HUES48 (cell line): ENCODE results near the gene LTC4S.
"Not testable (repeated sequence)": the region's sequence is repeated elsewhere in the genome, so short reads cannot be mapped to it uniquely, and the experiment has no call there.

ENCODE experiments used
- H3K27ac ChIP-seq: one replicate; pipeline ENCODE4 v1.7.0; 2013; ENCODE audit warnings: low read depth, low read length, inconsistent platforms
- H3K27me3 ChIP-seq: 2 replicates; pipeline ENCODE4 v1.6.1; 2013; ENCODE audit warnings: mild to moderate bottlenecking, low read length; ENCODE audit not compliant: control insufficient read depth, insufficient read depth
- H3K36me3 ChIP-seq: 2 replicates; pipeline ENCODE4 v1.6.1; 2013; ENCODE audit warnings: low read length; ENCODE audit not compliant: control insufficient read depth, insufficient read depth
- H3K4me1 ChIP-seq: 2 replicates; pipeline ENCODE4 v1.6.1; 2013; ENCODE audit warnings: mild to moderate bottlenecking, low read length; ENCODE audit not compliant: control insufficient read depth, insufficient read depth
- H3K4me3 ChIP-seq: 2 replicates; pipeline ENCODE4 v1.5.1; 2013; ENCODE audit warnings: mild to moderate bottlenecking, low read depth, low read length
- H3K9ac ChIP-seq: 2 replicates; pipeline ENCODE4 v1.6.1; 2013; ENCODE audit warnings: mild to moderate bottlenecking, low read depth, low read length, moderate library complexity
- H3K9me3 ChIP-seq: 2 replicates; pipeline ENCODE4 v1.6.1; 2013; ENCODE audit warnings: low read length; ENCODE audit not compliant: control insufficient read depth, insufficient read depth

Gene LTC4S

GRCh38 chr5:179829732-179830435 is 36.1 kb downstream of the LTC4S start:
- Histone ChIP-seq H3K36me3 (peaks cover 84% of the 10 kb centered on the region), H3K27me3 (no peaks in the 10 kb centered on the region), H3K4me3 (no peak overlapping the region), H3K27ac (peak overlapping the region; percentile 68), H3K9ac (no peak overlapping the region), H3K9me3 (no peaks in the 10 kb centered on the region), H3K4me1 (peaks cover 16% of the 10 kb centered on the region)

- H3K27ac ChIP-seq, result no peak overlapping the region
- peaks cover 16% of the 10 kb centered on the region for H3K4me1 ChIP-seq
- H3K36me3 ChIP-seq, result peaks cover 80% of the 10 kb centered on the region
- no peak overlapping the region for H3K4me3 ChIP-seq
- H3K9ac ChIP-seq, result no peak overlapping the region
- no peaks in the 10 kb centered on the region for H3K9me3 ChIP-seq
- no peaks in the 10 kb centered on the region for H3K27me3 ChIP-seq
Observed at GRCh38 chr5:179830818-179831468, 37.2 kb downstream of the LTC4S start.

GRCh38 chr5:179832039-179832745 is 38.4 kb downstream of the LTC4S start:
- Histone ChIP-seq H3K9ac (no peak overlapping the region), H3K27me3 (no peaks in the 10 kb centered on the region), H3K4me1 (peaks cover 16% of the 10 kb centered on the region), H3K27ac (no peak overlapping the region), H3K36me3 (peaks cover 82% of the 10 kb centered on the region), H3K9me3 (no peaks in the 10 kb centered on the region), H3K4me3 (no peak overlapping the region)

- Histone ChIP-seq H3K27me3 (no peaks in the 10 kb centered on the region), H3K9ac (no peak overlapping the region), H3K4me1 (peaks cover 13% of the 10 kb centered on the region), H3K4me3 (no peak overlapping the region), H3K36me3 (peaks cover 85% of the 10 kb centered on the region), H3K9me3 (no peaks in the 10 kb centered on the region), H3K27ac (no peak overlapping the region)
Observed at GRCh38 chr5:179833056-179833708, 39.4 kb downstream of the LTC4S start.

- peaks cover 87% of the 10 kb centered on the region for H3K36me3 ChIP-seq
- H3K4me3 ChIP-seq, result no peak overlapping the region
- no peak overlapping the region for H3K27ac ChIP-seq
- H3K9me3 ChIP-seq, result no peaks in the 10 kb centered on the region
- no peak overlapping the region for H3K9ac ChIP-seq
- H3K27me3 ChIP-seq, result no peaks in the 10 kb centered on the region
- peaks cover 12% of the 10 kb centered on the region for H3K4me1 ChIP-seq
Observed at GRCh38 chr5:179833709-179834070, 39.9 kb downstream of the LTC4S start.

- Histone ChIP-seq H3K27me3 (no peaks in the 10 kb centered on the region), H3K9ac (no peak overlapping the region), H3K9me3 (no peaks in the 10 kb centered on the region), H3K4me1 (peaks cover 7% of the 10 kb centered on the region), H3K27ac (no peak overlapping the region), H3K36me3 (peaks cover 83% of the 10 kb centered on the region), H3K4me3 (no peak overlapping the region)
Observed at GRCh38 chr5:179834120-179834519, 40.3 kb downstream of the LTC4S start.

GRCh38 chr5:179834871-179835270 is 41.1 kb downstream of the LTC4S start:
- H3K4me1 ChIP-seq, H3K27ac ChIP-seq, H3K9me3 ChIP-seq, H3K4me3 ChIP-seq, H3K27me3 ChIP-seq, H3K9ac ChIP-seq: not testable (repeated sequence)
- peaks cover 81% of the 10 kb centered on the region for H3K36me3 ChIP-seq

- no peaks in the 10 kb centered on the region for H3K27me3 ChIP-seq
- peaks cover 83% of the 10 kb centered on the region for H3K36me3 ChIP-seq
- no peaks in the 10 kb centered on the region for H3K4me1 ChIP-seq
- no peak overlapping the region for H3K9ac ChIP-seq
- H3K4me3 ChIP-seq, result no peak overlapping the region
- H3K9me3 ChIP-seq, result no peaks in the 10 kb centered on the region
- no peak overlapping the region for H3K27ac ChIP-seq
Observed at GRCh38 chr5:179836225-179837019, 42.6 kb downstream of the LTC4S start.

GRCh38 chr5:179837076-179838011 is 43.6 kb downstream of the LTC4S start:
- H3K27ac ChIP-seq, result no peak overlapping the region
- no peak overlapping the region for H3K9ac ChIP-seq
- no peaks in the 10 kb centered on the region for H3K9me3 ChIP-seq
- H3K27me3 ChIP-seq, result no peaks in the 10 kb centered on the region
- peaks cover 78% of the 10 kb centered on the region for H3K36me3 ChIP-seq
- no peak overlapping the region for H3K4me3 ChIP-seq
- H3K4me1 ChIP-seq, result no peaks in the 10 kb centered on the region
